Activated CD8-positive, alpha-beta memory T cell treated with anti-CD3 and anti-CD28 coated beads, Interleukin-2, amount 10 ng/mL, durations not matched to agents 7 days and 5 days (primary cell): ENCODE data around the gene ZNF496. TPM values are rescaled to one million over a fixed set of nuclear protein-coding genes. Genes with fewer than 3 reads are reported as not detected.
A peak's percentile ranks its signal among the peaks of the same experiment; 100 is the strongest.

Experiments used
- ATAC-seq: fragments of 150-1000 bp; cut with Tn5 transposase; one replicate; pipeline ENCODE4 v1.10.0; 2021; ENCODE audit warnings: moderate library complexity
- CTCF ChIA-PET: fragments of 350-600 bp; sonication (Branson Sonifier 250); formaldehyde crosslinking; loops from one replicate; lab custom pipeline; 2021; ENCODE audit warnings: antibody characterized with exemption; lab: Charles Lee
- DNase-seq: peaks from one replicate; pipeline ENCODE4 v3.0.0-alpha.2; 2020
- H3K27ac Mint-ChIP-seq: one replicate; pipeline ENCODE4 v1.8.0; 2021; ENCODE audit warnings: mild to moderate bottlenecking, mixed read lengths
- H3K27me3 Mint-ChIP-seq: one replicate; pipeline ENCODE4 v1.8.0; 2021; ENCODE audit warnings: mixed read lengths
- H3K36me3 Mint-ChIP-seq: one replicate; pipeline ENCODE4 v1.8.0; 2021; ENCODE audit warnings: mild to moderate bottlenecking, mixed read lengths
- H3K4me1 Mint-ChIP-seq: one replicate; pipeline ENCODE4 v1.8.0; 2021; ENCODE audit warnings: mixed read lengths
- H3K4me3 Mint-ChIP-seq: one replicate; pipeline ENCODE4 v1.8.0; 2021; ENCODE audit warnings: mild to moderate bottlenecking, moderate library complexity, mixed read lengths
- H3K9me3 Mint-ChIP-seq: one replicate; pipeline ENCODE4 v1.8.0; 2022; ENCODE audit warnings: low read depth, mixed read lengths
- total RNA-seq, 2 experiments: library from RNA; stranded (reverse); gene quantifications; one replicate each; pipeline ENCODE4 v1.2.3, GENCODE V29; 2021

Gene ZNF496
- total RNA-seq, 2 experiments from 2014 or later: 19.5 to 20.7 TPM

- H3K27ac Mint-ChIP-seq: no peak overlapping the region
- DNase-seq (no peak), ATAC-seq (no peak)
- no peaks in the 10 kb centered on the region for H3K27me3 Mint-ChIP-seq
- peaks cover 5% of the 10 kb centered on the region for H3K4me1 Mint-ChIP-seq
- H3K4me3 Mint-ChIP-seq: no peak overlapping the region
- peaks cover 31% of the 10 kb centered on the region for H3K36me3 Mint-ChIP-seq
- H3K9me3 Mint-ChIP-seq: no peaks in the 10 kb centered on the region
- CTCF ChIA-PET: no interaction called here
Measured at GRCh38 chr1:247303216-247303615, 28.5 kb downstream of the ZNF496 start.

GRCh38 chr1:247301176-247301540, 30.5 kb downstream of the ZNF496 start:
- Mint-ChIP-seq H3K9me3 (no peaks in the 10 kb centered on the region), H3K4me1 (peaks cover 16% of the 10 kb centered on the region), H3K27ac (no peak overlapping the region), H3K27me3 (no peaks in the 10 kb centered on the region), H3K36me3 (peaks cover 25% of the 10 kb centered on the region), H3K4me3 (no peak overlapping the region)
- ATAC-seq (no peak), DNase-seq (no peak)
- CTCF ChIA-PET: no interaction called here

- H3K27me3 Mint-ChIP-seq: no peaks in the 10 kb centered on the region
- no peak for ATAC-seq
- no peak overlapping the region for H3K27ac Mint-ChIP-seq
- H3K4me3 Mint-ChIP-seq: no peak overlapping the region
- no peaks in the 10 kb centered on the region for H3K9me3 Mint-ChIP-seq
- CTCF ChIA-PET: no interaction called here
- peaks cover 25% of the 10 kb centered on the region for H3K36me3 Mint-ChIP-seq
- no peak for DNase-seq
- peaks cover 16% of the 10 kb centered on the region for H3K4me1 Mint-ChIP-seq
Measured at GRCh38 chr1:247300491-247301175, 31.0 kb downstream of the ZNF496 start.

- DNase-seq: no peak
- no peaks in the 10 kb centered on the region for H3K9me3 Mint-ChIP-seq
- peaks cover 16% of the 10 kb centered on the region for H3K4me1 Mint-ChIP-seq
- ATAC-seq: no peak
- H3K27ac Mint-ChIP-seq: no peak overlapping the region
- H3K4me3 Mint-ChIP-seq: no peak overlapping the region
- H3K27me3 Mint-ChIP-seq: no peaks in the 10 kb centered on the region
- CTCF ChIA-PET: no interaction called here
- peaks cover 23% of the 10 kb centered on the region for H3K36me3 Mint-ChIP-seq
Measured at GRCh38 chr1:247299723-247300381, 31.8 kb downstream of the ZNF496 start.

GRCh38 chr1:247298701-247299100, 33.0 kb downstream of the ZNF496 start:
- Mint-ChIP-seq H3K36me3 (peaks cover 15% of the 10 kb centered on the region), H3K27ac (no peak overlapping the region), H3K4me1 (peaks cover 16% of the 10 kb centered on the region), H3K27me3 (no peaks in the 10 kb centered on the region), H3K9me3 (no peaks in the 10 kb centered on the region), H3K4me3 (no peak overlapping the region)
- no peak for DNase-seq
- CTCF ChIA-PET: no interaction called here
- no peak for ATAC-seq

- Mint-ChIP-seq H3K27ac (no peak overlapping the region), H3K4me1 (peaks cover 16% of the 10 kb centered on the region), H3K9me3 (no peaks in the 10 kb centered on the region), H3K36me3 (peaks cover 10% of the 10 kb centered on the region), H3K4me3 (no peak overlapping the region), H3K27me3 (no peaks in the 10 kb centered on the region)
- DNase-seq (no peak), ATAC-seq (no peak)
- CTCF ChIA-PET: no interaction called here
Measured at GRCh38 chr1:247298124-247298481, 33.6 kb downstream of the ZNF496 start.

GRCh38 chr1:247297263-247298123, 34.2 kb downstream of the ZNF496 start:
- Mint-ChIP-seq H3K4me1 (peaks cover 16% of the 10 kb centered on the region), H3K27ac (peak overlapping the region; percentile 22), H3K27me3 (no peaks in the 10 kb centered on the region), H3K36me3 (peaks cover 5% of the 10 kb centered on the region), H3K4me3 (no peak overlapping the region), H3K9me3 (no peaks in the 10 kb centered on the region)
- ATAC-seq: peak; percentile 33
- DNase-seq: peak; percentile 42
- CTCF ChIA-PET: no interaction called here

GRCh38 chr1:247296599-247297180, 35.0 kb downstream of the ZNF496 start:
- DNase-seq: no peak
- no peak for ATAC-seq
- H3K27me3 Mint-ChIP-seq: no peaks in the 10 kb centered on the region
- H3K4me1 Mint-ChIP-seq: peaks cover 21% of the 10 kb centered on the region
- CTCF ChIA-PET: no interaction called here
- H3K36me3 Mint-ChIP-seq: peaks cover 1% of the 10 kb centered on the region
- no peak overlapping the region for H3K4me3 Mint-ChIP-seq
- no peak overlapping the region for H3K27ac Mint-ChIP-seq
- no peaks in the 10 kb centered on the region for H3K9me3 Mint-ChIP-seq

GRCh38 chr1:247295746-247296145, 35.9 kb downstream of the ZNF496 start:
- Mint-ChIP-seq H3K36me3 (peaks cover 1% of the 10 kb centered on the region), H3K4me3 (no peak overlapping the region), H3K27me3 (no peaks in the 10 kb centered on the region), H3K9me3 (no peaks in the 10 kb centered on the region), H3K4me1 (peaks cover 21% of the 10 kb centered on the region), H3K27ac (no peak overlapping the region)
- CTCF ChIA-PET: no interaction called here
- ATAC-seq: no peak
- DNase-seq: no peak

GRCh38 chr1:247295274-247295684, 36.4 kb downstream of the ZNF496 start:
- Mint-ChIP-seq H3K4me3 (no peak overlapping the region), H3K27me3 (no peaks in the 10 kb centered on the region), H3K4me1 (peaks cover 21% of the 10 kb centered on the region), H3K36me3 (peaks cover 1% of the 10 kb centered on the region), H3K27ac (no peak overlapping the region), H3K9me3 (no peaks in the 10 kb centered on the region)
- no peak for DNase-seq
- CTCF ChIA-PET: no interaction called here
- ATAC-seq: no peak

- Mint-ChIP-seq H3K36me3 (peaks cover 1% of the 10 kb centered on the region), H3K27ac (no peak overlapping the region), H3K4me3 (no peak overlapping the region), H3K27me3 (no peaks in the 10 kb centered on the region), H3K9me3 (no peaks in the 10 kb centered on the region), H3K4me1 (peaks cover 21% of the 10 kb centered on the region)
- ATAC-seq (no peak), DNase-seq (no peak)
- CTCF ChIA-PET: interaction anchor here (0.6 kb wide), 1 partner anchor 56 kb away, joined by 3 read pairs; no protein-coding TSS in a partner anchor
Measured at GRCh38 chr1:247294282-247294681, 37.4 kb downstream of the ZNF496 start.

GRCh38 chr1:247293047-247293446, 38.6 kb downstream of the ZNF496 start:
- Mint-ChIP-seq H3K4me3 (no peak overlapping the region), H3K36me3 (peaks cover 3% of the 10 kb centered on the region), H3K4me1 (peaks cover 15% of the 10 kb centered on the region), H3K27me3 (no peaks in the 10 kb centered on the region), H3K27ac (no peak overlapping the region), H3K9me3 (peaks cover 2% of the 10 kb centered on the region)
- CTCF ChIA-PET: interaction anchor here (1.4 kb wide), 1 partner anchor 82 kb away, joined by 3 read pairs; no protein-coding TSS in a partner anchor
- DNase-seq: no peak
- ATAC-seq: no peak

GRCh38 chr1:247291833-247292561, 39.7 kb downstream of the ZNF496 start:
- Mint-ChIP-seq H3K4me1 (peaks cover 6% of the 10 kb centered on the region), H3K4me3 (no peak overlapping the region), H3K36me3 (peaks cover 3% of the 10 kb centered on the region), H3K27ac (no peak overlapping the region), H3K27me3 (no peaks in the 10 kb centered on the region), H3K9me3 (peaks cover 8% of the 10 kb centered on the region)
- DNase-seq (peak; percentile 44), ATAC-seq (no peak)
- CTCF ChIA-PET: interaction anchor here (1.4 kb wide), 1 partner anchor 83 kb away, joined by 3 read pairs; no protein-coding TSS in a partner anchor
